GM23338 (cell line): ENCODE data around the gene KLHL40. TPM values are rescaled to one million over a fixed set of nuclear protein-coding genes. Genes with fewer than 3 reads are reported as not detected.

Source experiments
- ATAC-seq: fragments of 200-7000 bp; cut with Tn5 transposase; 3 replicates; pipeline ENCODE4 v1.9.1; 2020
- DNase-seq: peaks from one replicate; pipeline ENCODE4 v3.0.0-alpha.2; 2015; ENCODE audit warnings: low spot score
- H2AFZ ChIP-seq: fragments of 200-600 bp; sonication (generic); 2 replicates; pipeline ENCODE4 v1.8.0; 2016; ENCODE audit warnings: antibody characterized with exemption, mild to moderate bottlenecking, moderate library complexity
- H3F3A ChIP-seq: fragments of 200-600 bp; sonication (generic); replicated peaks from 2 replicates; pipeline ENCODE4 v1.8.0; 2017; ENCODE audit warnings: antibody characterized with exemption, mixed run types, low read depth
- H3K27ac ChIP-seq: fragments of 200-600 bp; sonication (generic); 2 replicates; pipeline ENCODE4 v1.6.1; 2016; ENCODE audit warnings: low read depth
- H3K27me3 ChIP-seq: fragments of 200-600 bp; sonication (generic); 2 replicates; pipeline ENCODE4 v1.8.0; 2016; ENCODE audit warnings: mild to moderate bottlenecking, mixed run types, moderate library complexity; ENCODE audit not compliant: insufficient read depth
- H3K36me3 ChIP-seq: fragments of 200-600 bp; sonication (generic); 2 replicates; pipeline ENCODE4 v1.8.0; 2016; ENCODE audit warnings: mild to moderate bottlenecking; ENCODE audit not compliant: insufficient read depth
- H3K4me1 ChIP-seq: fragments of 200-600 bp; sonication (generic); 2 replicates; pipeline ENCODE4 v1.8.0; 2016; ENCODE audit warnings: mild to moderate bottlenecking, moderate library complexity; ENCODE audit not compliant: insufficient read depth
- H3K4me2 ChIP-seq: fragments of 200-600 bp; sonication (generic); 2 replicates; pipeline ENCODE4 v1.7.1; 2017; ENCODE audit warnings: mixed run types
- H3K4me3 ChIP-seq: fragments of 200-600 bp; sonication (generic); 2 replicates; pipeline ENCODE4 v1.6.1; 2016; ENCODE audit warnings: mixed run types
- H3K79me2 ChIP-seq: fragments of 200-600 bp; sonication (generic); replicated peaks from 2 replicates; pipeline ENCODE4 v1.8.0; 2017; ENCODE audit warnings: mild to moderate bottlenecking; ENCODE audit not compliant: insufficient read depth
- H3K9me2 ChIP-seq: fragments of 200-600 bp; sonication (generic); 2 replicates; pipeline ENCODE4 v1.8.0; 2017; ENCODE audit not compliant: insufficient read depth
- H4K20me1 ChIP-seq: fragments of 200-600 bp; sonication (generic); replicated peaks from 2 replicates; pipeline ENCODE4 v1.8.0; 2017; ENCODE audit warnings: mild to moderate bottlenecking; ENCODE audit not compliant: insufficient read depth
- H3K27ac Mint-ChIP-seq: 2 replicates; pipeline ENCODE4 v1.8.0; 2020; ENCODE audit warnings: inconsistent platforms, mild to moderate bottlenecking, moderate library complexity, mixed read lengths
- H3K27me3 Mint-ChIP-seq: 3 replicates; pipeline ENCODE4 v1.8.0; 2022; ENCODE audit warnings: low read depth, mild to moderate bottlenecking, moderate library complexity, mixed read lengths, inconsistent platforms; ENCODE audit not compliant: insufficient read depth, poor library complexity
- H3K36me3 Mint-ChIP-seq: 3 replicates; pipeline ENCODE4 v1.8.0; 2021; ENCODE audit warnings: low read depth, mild to moderate bottlenecking, inconsistent platforms, moderate library complexity, mixed read lengths
- H3K4me1 Mint-ChIP-seq: 3 replicates; pipeline ENCODE4 v1.8.0; 2020; ENCODE audit warnings: mild to moderate bottlenecking, inconsistent platforms, mixed read lengths
- H3K4me3 Mint-ChIP-seq: 3 replicates; pipeline ENCODE4 v1.8.0; 2021; ENCODE audit warnings: moderate library complexity, mild to moderate bottlenecking, inconsistent platforms, mixed read lengths
- H3K9me3 Mint-ChIP-seq: 3 replicates; pipeline ENCODE4 v1.8.0; 2020; ENCODE audit warnings: moderate library complexity, mild to moderate bottlenecking, inconsistent platforms, mixed read lengths
- CREB1 ChIP-seq: fragments of 250-450 bp; sonication (Bioruptor Pico); IDR thresholded peaks from 2 replicates; pipeline ENCODE4 v1.5.0; 2020; ENCODE audit warnings: low read depth, mild to moderate bottlenecking, moderate library complexity
- EZH2 ChIP-seq: fragments of 200-600 bp; sonication (generic); IDR thresholded peaks from one replicate; pipeline ENCODE4 v1.8.0; 2017; ENCODE audit warnings: antibody characterized with exemption, mild to moderate bottlenecking, low read depth; ENCODE audit not compliant: unreplicated experiment
- EZH2phosphoT487 ChIP-seq: fragments of 200-600 bp; sonication (generic); IDR thresholded peaks from one replicate; pipeline ENCODE4 v1.8.1; 2018; ENCODE audit warnings: antibody characterized with exemption; ENCODE audit not compliant: unreplicated experiment
- JUNB ChIP-seq: IDR thresholded peaks from one replicate; pipeline ENCODE4 v1.6.1; 2016; ENCODE audit warnings: antibody characterized with exemption; ENCODE audit not compliant: unreplicated experiment
- NANOG ChIP-seq: IDR thresholded peaks from 2 replicates; pipeline ENCODE4 v1.6.1; 2016; ENCODE audit warnings: antibody characterized with exemption, borderline replicate concordance
- POLR2AphosphoS5 ChIP-seq: IDR thresholded peaks from 2 replicates; pipeline ENCODE4 v1.6.1; 2016; ENCODE audit warnings: antibody characterized with exemption, low read depth
- STAT1 ChIP-seq: IDR thresholded peaks from one replicate; pipeline ENCODE4 v1.6.1; 2016; ENCODE audit warnings: antibody characterized with exemption; ENCODE audit not compliant: unreplicated experiment
- ZNF114 ChIP-seq: fragments of 250-450 bp; sonication (Bioruptor Pico); IDR thresholded peaks from 2 replicates; pipeline ENCODE4 v1.5.0; 2020; ENCODE audit warnings: mild to moderate bottlenecking, moderate library complexity
- ZNF331 ChIP-seq: fragments of 250-450 bp; sonication (Bioruptor Pico); IDR thresholded peaks from 2 replicates; pipeline ENCODE4 v1.5.0; 2020; ENCODE audit warnings: low read depth, mild to moderate bottlenecking, moderate library complexity
- polyA plus RNA-seq: library from polyadenylated mRNA; unstranded; fragments of >200 nt; fragmentation: Nextera tagmentation; extraction: Ambion mirVana; gene quantifications from 2 replicates; pipeline ENCODE4 v1.2.1, GENCODE V29; 2016
- total RNA-seq: library from RNA; depleted of rRNA; stranded (reverse); fragments of >200 nt; shearing (Covaris generic); gene quantifications from 2 replicates; pipeline ENCODE4 v1.2.3, GENCODE V29; 2014
- TF ChIP-seq, protein P1 (sequence below): IDR thresholded peaks from one replicate; pipeline ENCODE4 v1.6.1; 2018; ENCODE audit warnings: antibody characterized with exemption; ENCODE audit not compliant: unreplicated experiment
- TF ChIP-seq, protein P2 (sequence below): IDR thresholded peaks from 2 replicates; pipeline ENCODE4 v1.6.1; 2016; ENCODE audit warnings: antibody characterized with exemption
- TF ChIP-seq, protein P3 (sequence below): fragments of 250-450 bp; sonication (Bioruptor Pico); IDR thresholded peaks from 2 replicates; pipeline ENCODE4 v1.5.0; 2020; ENCODE audit warnings: mild to moderate bottlenecking, moderate library complexity
- TF ChIP-seq, protein P4 (sequence below), 2 experiments: fragments of 200-600 bp in 1 of 2; sonication (generic) in 1 of 2; conservative IDR thresholded peaks; 2 replicates each; pipeline versions ENCODE4 v1.5.1 to v1.6.1; 2016 to 2017; ENCODE audit warnings: antibody characterized with exemption in 2 of 2, low read depth in 2 of 2, mild to moderate bottlenecking in 2 of 2, moderate library complexity in 1 of 2

KLHL40 gene
- total and polyA plus RNA-seq, 2 experiments from 2014 or later = not detected

DNA sequence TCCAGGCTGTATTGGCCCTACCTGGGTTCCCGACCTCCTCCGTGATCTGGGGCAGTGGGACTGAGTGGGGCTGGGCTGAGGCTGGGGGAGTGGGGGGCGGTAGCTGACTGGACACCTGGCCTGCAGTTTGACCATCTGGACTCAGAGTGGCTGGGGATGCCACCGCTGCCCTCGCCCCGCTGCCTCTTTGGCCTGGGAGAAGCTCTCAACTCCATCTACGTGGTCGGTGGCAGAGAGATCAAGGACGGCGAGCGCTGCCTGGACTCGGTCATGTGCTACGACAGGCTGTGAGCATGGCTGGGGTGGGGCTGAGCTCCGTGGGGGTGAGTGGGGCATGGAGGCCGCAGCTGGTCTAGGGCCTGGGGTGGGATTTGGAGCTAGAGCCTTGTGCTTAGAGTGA lies 2.7 kb downstream of the KLHL40 start:
- no peaks in the 10 kb centered on the region for H3K36me3 Mint-ChIP-seq
- Histone ChIP-seq H3K27ac (no peak overlapping the region), H3K4me3 (no peak overlapping the region), H3K79me2 (no peaks in the 10 kb centered on the region), H3K36me3 (no peaks in the 10 kb centered on the region), H2AFZ (no peak overlapping the region), H3K9me2 (no peaks in the 10 kb centered on the region), H3K4me1 (no peaks in the 10 kb centered on the region), H3F3A (no peaks in the 10 kb centered on the region), H3K27me3 (no peaks in the 10 kb centered on the region), H3K4me2 (no peak overlapping the region), H4K20me1 (no peaks in the 10 kb centered on the region)
- ATAC-seq (no peak), DNase-seq (no peak)
- H3K4me1 Mint-ChIP-seq = peaks cover 19% of the 10 kb centered on the region
- TF ChIP-seq CREB1 (CRISPR knock-in tag) (no peak), ZNF331 (CRISPR knock-in tag) (no peak), NANOG (no peak), POLR2AphosphoS5 (no peak), ZNF114 (no peak), EZH2 (no peak), EZH2phosphoT487 (no peak), STAT1 (no peak), JUNB (no peak)
- TF ChIP-seq, protein P1, sequence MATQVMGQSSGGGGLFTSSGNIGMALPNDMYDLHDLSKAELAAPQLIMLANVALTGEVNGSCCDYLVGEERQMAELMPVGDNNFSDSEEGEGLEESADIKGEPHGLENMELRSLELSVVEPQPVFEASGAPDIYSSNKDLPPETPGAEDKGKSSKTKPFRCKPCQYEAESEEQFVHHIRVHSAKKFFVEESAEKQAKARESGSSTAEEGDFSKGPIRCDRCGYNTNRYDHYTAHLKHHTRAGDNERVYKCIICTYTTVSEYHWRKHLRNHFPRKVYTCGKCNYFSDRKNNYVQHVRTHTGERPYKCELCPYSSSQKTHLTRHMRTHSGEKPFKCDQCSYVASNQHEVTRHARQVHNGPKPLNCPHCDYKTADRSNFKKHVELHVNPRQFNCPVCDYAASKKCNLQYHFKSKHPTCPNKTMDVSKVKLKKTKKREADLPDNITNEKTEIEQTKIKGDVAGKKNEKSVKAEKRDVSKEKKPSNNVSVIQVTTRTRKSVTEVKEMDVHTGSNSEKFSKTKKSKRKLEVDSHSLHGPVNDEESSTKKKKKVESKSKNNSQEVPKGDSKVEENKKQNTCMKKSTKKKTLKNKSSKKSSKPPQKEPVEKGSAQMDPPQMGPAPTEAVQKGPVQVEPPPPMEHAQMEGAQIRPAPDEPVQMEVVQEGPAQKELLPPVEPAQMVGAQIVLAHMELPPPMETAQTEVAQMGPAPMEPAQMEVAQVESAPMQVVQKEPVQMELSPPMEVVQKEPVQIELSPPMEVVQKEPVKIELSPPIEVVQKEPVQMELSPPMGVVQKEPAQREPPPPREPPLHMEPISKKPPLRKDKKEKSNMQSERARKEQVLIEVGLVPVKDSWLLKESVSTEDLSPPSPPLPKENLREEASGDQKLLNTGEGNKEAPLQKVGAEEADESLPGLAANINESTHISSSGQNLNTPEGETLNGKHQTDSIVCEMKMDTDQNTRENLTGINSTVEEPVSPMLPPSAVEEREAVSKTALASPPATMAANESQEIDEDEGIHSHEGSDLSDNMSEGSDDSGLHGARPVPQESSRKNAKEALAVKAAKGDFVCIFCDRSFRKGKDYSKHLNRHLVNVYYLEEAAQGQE = no peak
- TF ChIP-seq, protein P2, sequence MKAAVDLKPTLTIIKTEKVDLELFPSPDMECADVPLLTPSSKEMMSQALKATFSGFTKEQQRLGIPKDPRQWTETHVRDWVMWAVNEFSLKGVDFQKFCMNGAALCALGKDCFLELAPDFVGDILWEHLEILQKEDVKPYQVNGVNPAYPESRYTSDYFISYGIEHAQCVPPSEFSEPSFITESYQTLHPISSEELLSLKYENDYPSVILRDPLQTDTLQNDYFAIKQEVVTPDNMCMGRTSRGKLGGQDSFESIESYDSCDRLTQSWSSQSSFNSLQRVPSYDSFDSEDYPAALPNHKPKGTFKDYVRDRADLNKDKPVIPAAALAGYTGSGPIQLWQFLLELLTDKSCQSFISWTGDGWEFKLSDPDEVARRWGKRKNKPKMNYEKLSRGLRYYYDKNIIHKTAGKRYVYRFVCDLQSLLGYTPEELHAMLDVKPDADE = no peak
- TF ChIP-seq, protein P3, sequence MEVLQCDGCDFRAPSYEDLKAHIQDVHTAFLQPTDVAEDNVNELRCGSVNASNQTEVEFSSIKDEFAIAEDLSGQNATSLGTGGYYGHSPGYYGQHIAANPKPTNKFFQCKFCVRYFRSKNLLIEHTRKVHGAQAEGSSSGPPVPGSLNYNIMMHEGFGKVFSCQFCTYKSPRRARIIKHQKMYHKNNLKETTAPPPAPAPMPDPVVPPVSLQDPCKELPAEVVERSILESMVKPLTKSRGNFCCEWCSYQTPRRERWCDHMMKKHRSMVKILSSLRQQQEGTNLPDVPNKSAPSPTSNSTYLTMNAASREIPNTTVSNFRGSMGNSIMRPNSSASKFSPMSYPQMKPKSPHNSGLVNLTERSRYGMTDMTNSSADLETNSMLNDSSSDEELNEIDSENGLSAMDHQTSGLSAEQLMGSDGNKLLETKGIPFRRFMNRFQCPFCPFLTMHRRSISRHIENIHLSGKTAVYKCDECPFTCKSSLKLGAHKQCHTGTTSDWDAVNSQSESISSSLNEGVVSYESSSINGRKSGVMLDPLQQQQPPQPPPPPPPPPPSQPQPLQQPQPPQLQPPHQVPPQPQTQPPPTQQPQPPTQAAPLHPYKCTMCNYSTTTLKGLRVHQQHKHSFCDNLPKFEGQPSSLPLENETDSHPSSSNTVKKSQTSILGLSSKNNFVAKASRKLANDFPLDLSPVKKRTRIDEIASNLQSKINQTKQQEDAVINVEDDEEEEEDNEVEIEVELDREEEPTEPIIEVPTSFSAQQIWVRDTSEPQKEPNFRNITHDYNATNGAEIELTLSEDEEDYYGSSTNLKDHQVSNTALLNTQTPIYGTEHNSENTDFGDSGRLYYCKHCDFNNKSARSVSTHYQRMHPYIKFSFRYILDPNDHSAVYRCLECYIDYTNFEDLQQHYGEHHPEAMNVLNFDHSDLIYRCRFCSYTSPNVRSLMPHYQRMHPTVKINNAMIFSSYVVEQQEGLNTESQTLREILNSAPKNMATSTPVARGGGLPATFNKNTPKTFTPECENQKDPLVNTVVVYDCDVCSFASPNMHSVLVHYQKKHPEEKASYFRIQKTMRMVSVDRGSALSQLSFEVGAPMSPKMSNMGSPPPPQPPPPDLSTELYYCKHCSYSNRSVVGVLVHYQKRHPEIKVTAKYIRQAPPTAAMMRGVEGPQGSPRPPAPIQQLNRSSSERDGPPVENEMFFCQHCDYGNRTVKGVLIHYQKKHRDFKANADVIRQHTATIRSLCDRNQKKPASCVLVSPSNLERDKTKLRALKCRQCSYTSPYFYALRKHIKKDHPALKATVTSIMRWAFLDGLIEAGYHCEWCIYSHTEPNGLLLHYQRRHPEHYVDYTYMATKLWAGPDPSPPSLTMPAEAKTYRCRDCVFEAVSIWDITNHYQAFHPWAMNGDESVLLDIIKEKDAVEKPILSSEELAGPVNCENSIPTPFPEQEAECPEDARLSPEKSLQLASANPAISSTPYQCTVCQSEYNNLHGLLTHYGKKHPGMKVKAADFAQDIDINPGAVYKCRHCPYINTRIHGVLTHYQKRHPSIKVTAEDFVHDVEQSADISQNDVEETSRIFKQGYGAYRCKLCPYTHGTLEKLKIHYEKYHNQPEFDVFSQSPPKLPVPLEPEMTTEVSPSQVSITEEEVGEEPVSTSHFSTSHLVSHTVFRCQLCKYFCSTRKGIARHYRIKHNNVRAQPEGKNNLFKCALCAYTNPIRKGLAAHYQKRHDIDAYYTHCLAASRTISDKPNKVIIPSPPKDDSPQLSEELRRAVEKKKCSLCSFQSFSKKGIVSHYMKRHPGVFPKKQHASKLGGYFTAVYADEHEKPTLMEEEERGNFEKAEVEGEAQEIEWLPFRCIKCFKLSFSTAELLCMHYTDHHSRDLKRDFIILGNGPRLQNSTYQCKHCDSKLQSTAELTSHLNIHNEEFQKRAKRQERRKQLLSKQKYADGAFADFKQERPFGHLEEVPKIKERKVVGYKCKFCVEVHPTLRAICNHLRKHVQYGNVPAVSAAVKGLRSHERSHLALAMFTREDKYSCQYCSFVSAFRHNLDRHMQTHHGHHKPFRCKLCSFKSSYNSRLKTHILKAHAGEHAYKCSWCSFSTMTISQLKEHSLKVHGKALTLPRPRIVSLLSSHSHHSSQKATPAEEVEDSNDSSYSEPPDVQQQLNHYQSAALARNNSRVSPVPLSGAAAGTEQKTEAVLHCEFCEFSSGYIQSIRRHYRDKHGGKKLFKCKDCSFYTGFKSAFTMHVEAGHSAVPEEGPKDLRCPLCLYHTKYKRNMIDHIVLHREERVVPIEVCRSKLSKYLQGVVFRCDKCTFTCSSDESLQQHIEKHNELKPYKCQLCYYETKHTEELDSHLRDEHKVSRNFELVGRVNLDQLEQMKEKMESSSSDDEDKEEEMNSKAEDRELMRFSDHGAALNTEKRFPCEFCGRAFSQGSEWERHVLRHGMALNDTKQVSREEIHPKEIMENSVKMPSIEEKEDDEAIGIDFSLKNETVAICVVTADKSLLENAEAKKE = no peak
- TF ChIP-seq, protein P4, sequence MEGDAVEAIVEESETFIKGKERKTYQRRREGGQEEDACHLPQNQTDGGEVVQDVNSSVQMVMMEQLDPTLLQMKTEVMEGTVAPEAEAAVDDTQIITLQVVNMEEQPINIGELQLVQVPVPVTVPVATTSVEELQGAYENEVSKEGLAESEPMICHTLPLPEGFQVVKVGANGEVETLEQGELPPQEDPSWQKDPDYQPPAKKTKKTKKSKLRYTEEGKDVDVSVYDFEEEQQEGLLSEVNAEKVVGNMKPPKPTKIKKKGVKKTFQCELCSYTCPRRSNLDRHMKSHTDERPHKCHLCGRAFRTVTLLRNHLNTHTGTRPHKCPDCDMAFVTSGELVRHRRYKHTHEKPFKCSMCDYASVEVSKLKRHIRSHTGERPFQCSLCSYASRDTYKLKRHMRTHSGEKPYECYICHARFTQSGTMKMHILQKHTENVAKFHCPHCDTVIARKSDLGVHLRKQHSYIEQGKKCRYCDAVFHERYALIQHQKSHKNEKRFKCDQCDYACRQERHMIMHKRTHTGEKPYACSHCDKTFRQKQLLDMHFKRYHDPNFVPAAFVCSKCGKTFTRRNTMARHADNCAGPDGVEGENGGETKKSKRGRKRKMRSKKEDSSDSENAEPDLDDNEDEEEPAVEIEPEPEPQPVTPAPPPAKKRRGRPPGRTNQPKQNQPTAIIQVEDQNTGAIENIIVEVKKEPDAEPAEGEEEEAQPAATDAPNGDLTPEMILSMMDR (conservative IDR thresholded peaks at IDR 0.05; ENCODE audit: low read depth in 2 of 2) = no peak
- H3K9me3 Mint-ChIP-seq = no peaks in the 10 kb centered on the region
- H3K27ac Mint-ChIP-seq = no peak overlapping the region
- H3K4me3 Mint-ChIP-seq = no peak overlapping the region
- H3K27me3 Mint-ChIP-seq = peaks cover 17% of the 10 kb centered on the region
